ENCODE results near the gene RALY. TPM values are rescaled to one million over a fixed set of nuclear protein-coding genes. Genes with fewer than 3 reads are reported as not detected.

RALY gene
- total RNA-seq, 1 donor from 2014 or later = 123 TPM

DNA sequence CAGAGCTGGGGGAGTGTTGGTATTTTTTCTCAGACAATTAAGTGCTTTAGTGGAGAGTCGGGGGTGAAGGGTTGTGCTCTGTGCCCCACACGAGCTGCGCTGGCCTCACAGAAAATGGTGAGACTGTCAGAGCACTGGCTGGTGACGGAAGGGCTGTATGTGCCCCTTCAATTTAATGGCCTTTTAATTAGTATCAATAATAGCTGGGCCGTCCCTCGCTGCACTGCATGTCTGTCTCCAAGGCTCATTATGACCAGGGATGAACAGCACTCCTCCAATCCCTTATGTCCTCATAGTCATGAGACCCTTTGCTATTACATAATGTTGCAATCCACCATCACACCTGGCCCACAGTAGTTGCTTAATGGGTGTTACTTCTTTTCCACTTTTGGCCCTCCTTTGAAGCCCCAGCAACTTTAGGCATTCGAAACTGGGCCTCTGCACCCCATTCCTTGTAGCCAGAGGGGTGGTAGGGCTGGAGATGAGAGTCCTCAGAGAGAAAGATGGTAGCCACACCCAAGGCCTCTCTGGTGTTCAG lies 9.5 kb upstream of the RALY start:
- no peak for TF ChIP-seq POLR2AphosphoS5 (IDR thresholded peaks at IDR 0.05; ENCODE audit: insufficient read depth in 1 of 2, low read depth in 1 of 2)
- TF ChIP-seq POLR2A (IDR thresholded peaks at IDR 0.05) = no peak
- TF ChIP-seq, protein P1, sequence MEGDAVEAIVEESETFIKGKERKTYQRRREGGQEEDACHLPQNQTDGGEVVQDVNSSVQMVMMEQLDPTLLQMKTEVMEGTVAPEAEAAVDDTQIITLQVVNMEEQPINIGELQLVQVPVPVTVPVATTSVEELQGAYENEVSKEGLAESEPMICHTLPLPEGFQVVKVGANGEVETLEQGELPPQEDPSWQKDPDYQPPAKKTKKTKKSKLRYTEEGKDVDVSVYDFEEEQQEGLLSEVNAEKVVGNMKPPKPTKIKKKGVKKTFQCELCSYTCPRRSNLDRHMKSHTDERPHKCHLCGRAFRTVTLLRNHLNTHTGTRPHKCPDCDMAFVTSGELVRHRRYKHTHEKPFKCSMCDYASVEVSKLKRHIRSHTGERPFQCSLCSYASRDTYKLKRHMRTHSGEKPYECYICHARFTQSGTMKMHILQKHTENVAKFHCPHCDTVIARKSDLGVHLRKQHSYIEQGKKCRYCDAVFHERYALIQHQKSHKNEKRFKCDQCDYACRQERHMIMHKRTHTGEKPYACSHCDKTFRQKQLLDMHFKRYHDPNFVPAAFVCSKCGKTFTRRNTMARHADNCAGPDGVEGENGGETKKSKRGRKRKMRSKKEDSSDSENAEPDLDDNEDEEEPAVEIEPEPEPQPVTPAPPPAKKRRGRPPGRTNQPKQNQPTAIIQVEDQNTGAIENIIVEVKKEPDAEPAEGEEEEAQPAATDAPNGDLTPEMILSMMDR (IDR thresholded peaks at IDR 0.05) = no peak
- no peaks in the 10 kb centered on the region for H3K36me3 ChIP-seq
- no peak overlapping the region for H3K27ac ChIP-seq
- DNase-seq (ENCODE audit: extremely low spot score in 2 of 2) = no peak
- no peaks in the 10 kb centered on the region for H3K27me3 ChIP-seq
- no peak overlapping the region for H3K4me3 ChIP-seq
- H3K9me3 ChIP-seq = no peaks in the 10 kb centered on the region
- H3K4me1 ChIP-seq = no peaks in the 10 kb centered on the region
- intact Hi-C loops (cut with DNase I) = no loop called here

DNA sequence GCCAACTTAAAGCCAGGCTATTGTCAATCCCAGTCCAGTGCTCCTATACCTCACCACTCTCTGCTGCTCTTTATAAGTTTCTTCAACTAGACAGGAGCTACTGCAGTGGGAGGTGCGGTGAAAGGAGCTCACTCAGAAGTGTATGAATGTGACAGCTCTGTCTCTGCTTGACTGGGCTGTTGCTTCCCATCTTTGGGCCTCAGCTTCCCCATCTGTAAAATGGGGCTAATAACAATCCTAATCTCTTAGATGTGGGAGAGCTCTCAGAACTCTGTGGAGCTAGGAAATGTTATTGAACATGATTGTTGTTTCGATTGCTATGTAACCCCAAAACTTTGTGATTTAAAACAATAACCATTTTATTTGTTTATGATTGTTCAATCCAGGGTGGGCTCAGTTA lies 8.4 kb upstream of the RALY start:
- H3K4me3 ChIP-seq = no peak overlapping the region
- H3K27ac ChIP-seq = no peak overlapping the region
- TF ChIP-seq POLR2A (IDR thresholded peaks at IDR 0.05) (no peak), POLR2AphosphoS5 (IDR thresholded peaks at IDR 0.05; ENCODE audit: insufficient read depth in 1 of 2, low read depth in 1 of 2) (no peak)
- TF ChIP-seq, protein P1 (IDR thresholded peaks at IDR 0.05) = no peak
- H3K27me3 ChIP-seq = no peaks in the 10 kb centered on the region
- H3K36me3 ChIP-seq = no peaks in the 10 kb centered on the region
- DNase-seq (ENCODE audit: extremely low spot score in 2 of 2) = no peak
- H3K4me1 ChIP-seq = no peaks in the 10 kb centered on the region
- H3K9me3 ChIP-seq = no peaks in the 10 kb centered on the region
- intact Hi-C loops (cut with DNase I) = no loop called here

DNA sequence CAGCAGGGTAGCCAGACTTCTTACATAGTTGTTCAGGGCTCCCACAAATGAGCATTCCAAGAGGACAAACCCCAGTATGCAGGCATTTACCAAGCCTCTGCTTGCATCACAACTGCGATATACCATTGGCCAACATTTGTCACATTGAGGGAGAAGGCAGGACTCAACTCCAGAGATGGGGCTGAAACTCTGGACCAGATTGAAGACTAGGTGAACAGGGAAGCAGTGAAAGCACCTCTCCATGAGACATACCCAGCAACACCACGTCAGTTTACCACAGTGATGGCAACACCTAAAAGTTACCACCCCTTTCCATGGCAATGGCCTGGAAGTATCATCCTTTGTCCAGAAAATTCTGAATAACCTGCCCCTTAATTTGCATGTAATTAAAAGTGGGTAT lies 7.9 kb upstream of the RALY start:
- TF ChIP-seq POLR2AphosphoS5 (IDR thresholded peaks at IDR 0.05; ENCODE audit: insufficient read depth in 1 of 2, low read depth in 1 of 2) (no peak), POLR2A (IDR thresholded peaks at IDR 0.05) (no peak)
- TF ChIP-seq, protein P1 (IDR thresholded peaks at IDR 0.05) = no peak
- intact Hi-C loops (cut with DNase I) = no loop called here
- H3K27ac ChIP-seq = no peak overlapping the region
- H3K27me3 ChIP-seq = no peaks in the 10 kb centered on the region
- no peak overlapping the region for H3K4me3 ChIP-seq
- no peaks in the 10 kb centered on the region for H3K4me1 ChIP-seq
- H3K9me3 ChIP-seq = no peaks in the 10 kb centered on the region
- no peaks in the 10 kb centered on the region for H3K36me3 ChIP-seq
- DNase-seq (ENCODE audit: extremely low spot score in 2 of 2) = no peak

DNA sequence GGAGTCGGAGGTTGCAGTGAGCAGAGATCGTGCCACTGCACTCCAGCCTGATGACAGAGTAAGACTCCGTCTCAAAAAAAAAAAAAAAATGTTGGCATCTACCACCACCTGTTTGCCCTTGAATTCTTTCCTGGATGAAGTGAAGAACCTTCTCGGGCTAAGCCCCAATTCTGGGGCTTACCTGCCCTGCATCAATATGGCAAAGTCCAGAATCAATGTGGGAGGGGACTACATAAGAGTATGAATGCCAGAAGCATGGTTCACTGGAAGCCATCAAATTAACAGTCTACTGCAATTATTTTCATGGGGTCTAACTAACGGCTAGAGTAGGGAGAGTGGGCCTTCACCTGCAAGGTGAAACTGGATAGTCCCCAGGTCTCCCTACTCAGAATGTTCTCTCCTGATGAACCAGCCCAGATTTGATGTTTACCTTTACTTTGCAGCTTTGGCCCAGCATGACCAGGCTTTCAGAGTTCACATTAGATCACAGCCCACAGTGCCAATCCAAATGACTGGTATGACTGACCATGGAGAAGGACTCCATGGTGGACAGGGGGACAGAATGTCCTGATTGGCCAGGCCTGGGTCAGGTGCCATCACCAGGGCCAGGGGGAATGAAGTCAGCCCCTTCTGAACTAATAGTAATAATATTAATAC lies 7.0 kb upstream of the RALY start:
- H3K36me3 ChIP-seq = no peaks in the 10 kb centered on the region
- no peaks in the 10 kb centered on the region for H3K9me3 ChIP-seq
- DNase-seq (ENCODE audit: extremely low spot score in 2 of 2) = no peak
- H3K4me1 ChIP-seq = peaks cover under 1% of the 10 kb centered on the region
- no peaks in the 10 kb centered on the region for H3K27me3 ChIP-seq
- H3K4me3 ChIP-seq = no peak overlapping the region
- TF ChIP-seq, protein P1 (IDR thresholded peaks at IDR 0.05) = no peak
- no peak for TF ChIP-seq POLR2AphosphoS5 (IDR thresholded peaks at IDR 0.05; ENCODE audit: insufficient read depth in 1 of 2, low read depth in 1 of 2)
- TF ChIP-seq POLR2A (IDR thresholded peaks at IDR 0.05) = no peak
- H3K27ac ChIP-seq = no peak overlapping the region
- intact Hi-C loops (cut with DNase I) = no loop called here

DNA sequence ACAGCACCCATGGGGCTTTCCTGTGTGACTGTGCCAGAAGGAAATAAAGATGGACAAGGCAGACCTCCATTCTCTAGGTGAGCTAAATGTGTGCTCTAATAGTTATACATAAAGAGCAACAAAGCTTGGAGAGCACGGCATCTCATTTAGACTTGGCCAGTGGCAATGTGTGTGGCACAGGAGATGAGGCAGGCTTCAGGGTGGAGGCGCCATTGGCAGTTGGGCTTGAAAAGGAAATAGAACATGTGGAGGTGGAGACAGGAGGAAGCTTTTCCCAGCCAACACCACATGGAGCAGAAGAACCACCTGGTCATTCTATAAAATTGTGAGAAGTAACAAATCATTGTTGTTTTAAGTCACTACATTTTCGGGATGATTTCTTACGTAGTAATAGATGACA lies 3.6 kb upstream of the RALY start:
- no peaks in the 10 kb centered on the region for H3K9me3 ChIP-seq
- intact Hi-C loops (cut with DNase I) = no loop called here
- H3K27ac ChIP-seq = no peak overlapping the region
- no peaks in the 10 kb centered on the region for H3K27me3 ChIP-seq
- H3K4me1 ChIP-seq = peaks cover 16% of the 10 kb centered on the region
- H3K4me3 ChIP-seq = no peak overlapping the region
- no peak for DNase-seq (ENCODE audit: extremely low spot score in 2 of 2)
- no peak for TF ChIP-seq POLR2A (IDR thresholded peaks at IDR 0.05)
- TF ChIP-seq, protein P1 (IDR thresholded peaks at IDR 0.05) = no peak
- TF ChIP-seq POLR2AphosphoS5 (IDR thresholded peaks at IDR 0.05; ENCODE audit: insufficient read depth in 1 of 2, low read depth in 1 of 2) = no peak
- no peaks in the 10 kb centered on the region for H3K36me3 ChIP-seq
